ENCODE data around the gene MED20. TPM values are rescaled to one million over a fixed set of nuclear protein-coding genes. Genes with fewer than 3 reads are reported as not detected.

The MED20 gene
- total RNA-seq, 1 experiment from 2014 or later: 24.5 TPM

DNA sequence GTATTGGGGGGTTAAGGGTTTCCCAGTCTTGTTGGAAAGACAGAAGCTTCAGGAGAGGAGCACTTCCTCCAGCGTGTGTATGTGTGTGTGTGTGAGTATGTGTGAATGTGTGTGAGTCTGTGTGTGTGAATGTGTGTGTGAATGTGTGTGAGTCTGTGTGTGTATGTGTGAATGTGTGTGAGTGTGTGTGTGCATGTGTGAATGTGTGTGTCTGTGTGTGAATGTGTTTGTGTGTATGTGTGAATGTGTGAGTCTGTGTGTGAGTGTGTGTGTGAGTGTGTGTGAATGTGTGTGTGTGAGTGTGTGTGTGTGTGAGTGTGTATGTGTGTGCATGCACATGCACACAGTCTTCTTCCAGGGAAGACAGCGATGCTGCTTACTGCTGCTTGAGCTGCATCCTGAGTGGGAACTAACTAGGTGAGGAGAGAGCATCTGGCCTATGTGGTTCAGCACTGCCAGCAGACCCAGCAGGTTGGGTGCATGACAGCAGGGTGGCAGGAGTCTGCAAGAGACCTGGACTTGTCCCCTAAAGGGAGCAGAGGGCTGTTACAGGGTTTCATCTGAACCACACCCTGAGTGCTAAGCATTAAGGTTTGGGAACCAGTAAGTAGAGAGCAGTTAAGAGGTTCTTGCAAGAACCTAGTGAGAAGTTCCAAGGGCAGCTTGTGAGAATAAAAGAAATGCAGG lies 43.4 kb upstream of the MED20 start:
- in situ Hi-C loops (cut with HindIII; ENCODE audit: low pct_unique_long_range_greater_than_20kb, low sequenced_read_pairs): no loop called here
- no peak overlapping the region for H3K27ac ChIP-seq (ENCODE audit: low read length)
- no peaks in the 10 kb centered on the region for H3K36me3 ChIP-seq (ENCODE audit: control insufficient read depth, insufficient read depth, low read length)
- no peak for TF ChIP-seq TCF7L2 (IDR thresholded peaks at IDR 0.05; ENCODE audit: low read depth, low read length)
- no peak for TF ChIP-seq SIN3A (IDR thresholded peaks at IDR 0.05; ENCODE audit: borderline replicate concordance, insufficient read depth, low read depth, low read length)
- BruUV-seq (replicated peaks): no TSS peak
- intact Hi-C loops (cut with micrococcal nuclease; ENCODE audit: unreplicated experiment): no loop called here
- 0 out of 2 replicates have a peak, but pooled peaks cover 3% of the 10 kb centered on the region for H3K4me1 ChIP-seq (ENCODE audit: control insufficient read depth, insufficient read depth, low read length)
- no peak overlapping the region for H3K4me3 ChIP-seq (ENCODE audit: low read depth in 2 of 2, low read length in 2 of 2)
- DNase-seq (ENCODE audit: low read depth, low spot score) (no peak), ATAC-seq (no peak; the same call in 1 of the 2 replicates)
- H3K27me3 ChIP-seq (ENCODE audit: control insufficient read depth, insufficient read depth, low read length): no peaks in the 10 kb centered on the region
- ChIA-PET POLR2A (no interaction called here), CTCF (no interaction called here)
- H3K9me3 ChIP-seq (ENCODE audit: control insufficient read depth, insufficient read depth, low read depth, low read length): no peaks in the 10 kb centered on the region

DNA sequence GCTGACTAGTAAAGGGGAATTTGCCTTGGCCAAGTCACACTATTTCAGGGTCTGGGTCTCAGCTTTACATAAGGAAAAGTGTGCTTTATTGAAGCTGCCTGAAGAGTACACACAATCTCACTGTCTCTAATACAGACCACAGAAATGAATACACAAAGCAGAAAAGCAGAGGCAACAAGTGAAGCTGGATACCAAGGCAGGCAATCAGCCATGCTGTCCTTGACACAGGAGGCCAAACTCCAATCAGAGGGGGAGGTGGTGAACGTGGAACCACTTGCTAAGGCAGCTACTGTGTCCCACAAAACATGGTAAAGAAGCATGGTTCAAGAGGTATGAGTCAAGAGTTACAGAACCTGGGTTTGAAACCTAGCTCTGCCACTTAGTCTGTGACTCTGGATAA lies 42.4 kb upstream of the MED20 start:
- TF ChIP-seq TCF7L2 (IDR thresholded peaks at IDR 0.05; ENCODE audit: low read depth, low read length): no peak
- TF ChIP-seq, protein P1, sequence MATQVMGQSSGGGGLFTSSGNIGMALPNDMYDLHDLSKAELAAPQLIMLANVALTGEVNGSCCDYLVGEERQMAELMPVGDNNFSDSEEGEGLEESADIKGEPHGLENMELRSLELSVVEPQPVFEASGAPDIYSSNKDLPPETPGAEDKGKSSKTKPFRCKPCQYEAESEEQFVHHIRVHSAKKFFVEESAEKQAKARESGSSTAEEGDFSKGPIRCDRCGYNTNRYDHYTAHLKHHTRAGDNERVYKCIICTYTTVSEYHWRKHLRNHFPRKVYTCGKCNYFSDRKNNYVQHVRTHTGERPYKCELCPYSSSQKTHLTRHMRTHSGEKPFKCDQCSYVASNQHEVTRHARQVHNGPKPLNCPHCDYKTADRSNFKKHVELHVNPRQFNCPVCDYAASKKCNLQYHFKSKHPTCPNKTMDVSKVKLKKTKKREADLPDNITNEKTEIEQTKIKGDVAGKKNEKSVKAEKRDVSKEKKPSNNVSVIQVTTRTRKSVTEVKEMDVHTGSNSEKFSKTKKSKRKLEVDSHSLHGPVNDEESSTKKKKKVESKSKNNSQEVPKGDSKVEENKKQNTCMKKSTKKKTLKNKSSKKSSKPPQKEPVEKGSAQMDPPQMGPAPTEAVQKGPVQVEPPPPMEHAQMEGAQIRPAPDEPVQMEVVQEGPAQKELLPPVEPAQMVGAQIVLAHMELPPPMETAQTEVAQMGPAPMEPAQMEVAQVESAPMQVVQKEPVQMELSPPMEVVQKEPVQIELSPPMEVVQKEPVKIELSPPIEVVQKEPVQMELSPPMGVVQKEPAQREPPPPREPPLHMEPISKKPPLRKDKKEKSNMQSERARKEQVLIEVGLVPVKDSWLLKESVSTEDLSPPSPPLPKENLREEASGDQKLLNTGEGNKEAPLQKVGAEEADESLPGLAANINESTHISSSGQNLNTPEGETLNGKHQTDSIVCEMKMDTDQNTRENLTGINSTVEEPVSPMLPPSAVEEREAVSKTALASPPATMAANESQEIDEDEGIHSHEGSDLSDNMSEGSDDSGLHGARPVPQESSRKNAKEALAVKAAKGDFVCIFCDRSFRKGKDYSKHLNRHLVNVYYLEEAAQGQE (IDR thresholded peaks at IDR 0.05; ENCODE audit: insufficient read depth in 1 of 2, low read depth in 2 of 2, low read length in 1 of 2): no peak
- no peak for TF ChIP-seq POLR2AphosphoS5 (IDR thresholded peaks at IDR 0.05; ENCODE audit: low read depth, low read length)
- no peak for TF ChIP-seq SIN3A (IDR thresholded peaks at IDR 0.05; ENCODE audit: borderline replicate concordance, insufficient read depth, low read depth, low read length)
- POLR2A ChIA-PET: no interaction called here
- Histone ChIP-seq H3K4me1 (ENCODE audit: control insufficient read depth, insufficient read depth, low read length) (0 out of 2 replicates have a peak, but pooled peaks cover 3% of the 10 kb centered on the region), H3K4me3 (ENCODE audit: low read depth in 2 of 2, low read length in 2 of 2) (no peak overlapping the region), H3K36me3 (ENCODE audit: control insufficient read depth, insufficient read depth, low read length) (no peaks in the 10 kb centered on the region), H3K27me3 (ENCODE audit: control insufficient read depth, insufficient read depth, low read length) (no peaks in the 10 kb centered on the region), H3K9me3 (ENCODE audit: control insufficient read depth, insufficient read depth, low read depth, low read length) (no peaks in the 10 kb centered on the region), H3K27ac (ENCODE audit: low read length) (no peak overlapping the region)
- CTCF ChIA-PET: interaction anchor here (0.6 kb wide), 1 partner anchor 99 kb away, joined by 4 read pairs; no protein-coding TSS in a partner anchor
- DNase-seq (ENCODE audit: low read depth, low spot score) (no peak), ATAC-seq (0 out of 2 replicates have a peak, but pooled peaks have one; percentile 24)
- intact Hi-C loops (cut with micrococcal nuclease; ENCODE audit: unreplicated experiment) (no loop called here), in situ Hi-C loops (cut with HindIII; ENCODE audit: low pct_unique_long_range_greater_than_20kb, low sequenced_read_pairs) (no loop called here)
- BruUV-seq (replicated peaks): no TSS peak

DNA sequence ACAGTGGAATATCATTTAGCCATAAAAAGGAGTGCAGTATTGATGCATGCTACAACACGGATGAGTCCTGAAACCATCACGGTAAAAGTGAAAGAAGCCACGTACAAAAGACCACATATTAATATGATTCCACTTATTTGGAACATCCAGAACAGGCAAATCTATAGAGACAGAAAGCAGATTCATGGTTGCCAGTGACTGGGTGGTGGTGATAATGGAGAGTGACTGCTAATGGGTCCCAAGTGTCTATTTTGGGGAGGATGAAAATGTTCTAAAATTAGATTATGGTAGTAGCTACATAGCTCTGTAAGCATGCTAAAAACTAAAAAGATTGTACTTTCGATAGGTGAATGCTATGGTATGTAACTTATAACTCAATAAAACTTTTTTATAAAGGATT lies 39.1 kb upstream of the MED20 start:
- no peak for TF ChIP-seq POLR2AphosphoS5 (IDR thresholded peaks at IDR 0.05; ENCODE audit: low read depth, low read length)
- no peak for DNase-seq (ENCODE audit: low read depth, low spot score)
- BruUV-seq (replicated peaks): no TSS peak
- POLR2A ChIA-PET: no interaction called here
- Histone ChIP-seq H3K4me3 (ENCODE audit: low read depth in 2 of 2, low read length in 2 of 2) (no peak overlapping the region), H3K36me3 (ENCODE audit: control insufficient read depth, insufficient read depth, low read length) (no peaks in the 10 kb centered on the region), H3K4me1 (ENCODE audit: control insufficient read depth, insufficient read depth, low read length) (no peaks in the 10 kb centered on the region), H3K9me3 (ENCODE audit: control insufficient read depth, insufficient read depth, low read depth, low read length) (no peaks in the 10 kb centered on the region), H3K27me3 (ENCODE audit: control insufficient read depth, insufficient read depth, low read length) (no peaks in the 10 kb centered on the region), H3K27ac (ENCODE audit: low read length) (no peak overlapping the region)
- intact Hi-C loops (cut with micrococcal nuclease; ENCODE audit: unreplicated experiment): no loop called here
- CTCF ChIA-PET: no interaction called here
- no peak for ATAC-seq
- in situ Hi-C loops (cut with HindIII; ENCODE audit: low pct_unique_long_range_greater_than_20kb, low sequenced_read_pairs): no loop called here

All from Panc1 (cell line).